SK-N-SH treated with all-trans-retinoic acid at 6 μM for 48 hours (cell line): ENCODE results near the gene ORM1.

Experiments used
- ARNTL ChIP-seq: fragments of 450-650 bp; formaldehyde crosslinking; IDR thresholded peaks from 2 replicates; pipeline ENCODE4 v1.5.0; 2020; ENCODE audit warnings: low read depth, mild to moderate bottlenecking, moderate library complexity, borderline replicate concordance
- GLIS3 ChIP-seq: fragments of 250-450 bp; sonication (Bioruptor Pico); IDR thresholded peaks from 2 replicates; pipeline ENCODE4 v1.5.0; 2020; ENCODE audit warnings: mild to moderate bottlenecking, moderate library complexity
- ISL1 ChIP-seq: fragments of 250-450 bp; sonication (Bioruptor Pico); IDR thresholded peaks from 2 replicates; pipeline ENCODE4 v2.1.2; 2022; ENCODE audit warnings: mild to moderate bottlenecking, moderate library complexity
- POU6F1 ChIP-seq: fragments of 250-450 bp; sonication (Bioruptor Pico); IDR thresholded peaks from 2 replicates; pipeline ENCODE4 v1.8.0; 2021; ENCODE audit warnings: low read depth, mild to moderate bottlenecking, moderate library complexity, borderline replicate concordance
- RARB ChIP-seq: fragments of 250-450 bp; sonication (Bioruptor Pico); IDR thresholded peaks from 2 replicates; pipeline ENCODE4 v1.8.0; 2021; ENCODE audit warnings: mild to moderate bottlenecking, moderate library complexity
- SNAI2 ChIP-seq: fragments of 250-450 bp; sonication (Bioruptor Pico); IDR thresholded peaks from 2 replicates; pipeline ENCODE4 v1.5.0; 2020; ENCODE audit warnings: mild to moderate bottlenecking, moderate library complexity
- TOX ChIP-seq: fragments of 250-450 bp; sonication (Bioruptor Pico); IDR thresholded peaks from 2 replicates; pipeline ENCODE4 v1.8.0; 2021; ENCODE audit warnings: mild to moderate bottlenecking, moderate library complexity, borderline replicate concordance
- TSHZ2 ChIP-seq: fragments of 250-450 bp; sonication (Bioruptor Pico); IDR thresholded peaks from 2 replicates; pipeline ENCODE4 v1.5.0; 2020; ENCODE audit warnings: mild to moderate bottlenecking, moderate library complexity
- ZC3H10 ChIP-seq: fragments of 250-450 bp; sonication (Bioruptor Pico); IDR thresholded peaks from 2 replicates; pipeline ENCODE4 v1.5.1; 2021; ENCODE audit warnings: mild to moderate bottlenecking, moderate library complexity
- ZFP3 ChIP-seq: fragments of 250-450 bp; sonication (Bioruptor Pico); IDR thresholded peaks from 2 replicates; pipeline ENCODE4 v1.5.0; 2020; ENCODE audit warnings: mild to moderate bottlenecking, moderate library complexity
- ZFP30 ChIP-seq: fragments of 450-650 bp; formaldehyde crosslinking; IDR thresholded peaks from 2 replicates; pipeline ENCODE4 v1.5.0; 2022; ENCODE audit warnings: mild to moderate bottlenecking, moderate library complexity
- ZNF70 ChIP-seq: fragments of 450-650 bp; formaldehyde crosslinking; IDR thresholded peaks from 2 replicates; pipeline ENCODE4 v1.5.0; 2020; ENCODE audit warnings: mild to moderate bottlenecking, moderate library complexity

GRCh38 chr9:114289571-114290481 is 33.1 kb upstream of the ORM1 start:
- TF ChIP-seq ZNF70 (CRISPR knock-in tag) (no peak), ARNTL (CRISPR knock-in tag) (no peak), ISL1 (no peak), ZFP3 (no peak), GLIS3 (no peak), ZC3H10 (CRISPR knock-in tag) (no peak), TOX (CRISPR knock-in tag) (no peak), TSHZ2 (CRISPR knock-in tag) (no peak), POU6F1 (CRISPR knock-in tag) (no peak), RARB (CRISPR knock-in tag) (no peak), ZFP30 (CRISPR knock-in tag) (no peak), SNAI2 (no peak)
